T-cell (primary cell): ENCODE results near the gene KIN. TPM values are rescaled to one million over a fixed set of nuclear protein-coding genes. Genes with fewer than 3 reads are reported as not detected.
"Not testable (repeated sequence)": the region's sequence is repeated elsewhere in the genome, so short reads cannot be mapped to it uniquely, and the experiment has no call there.

Experiments
- ATAC-seq, 4 experiments: fragments of 200-7000 bp in 3 of 4; fragments of 150-1000 bp in 1 of 4; cut with Tn5 transposase; replicated peaks in 1 of 4; 1 replicate in 3 of 4; 2 replicates in 1 of 4; pipeline ENCODE4 v1.10.0; 2021; ENCODE audit warnings: moderate library complexity in 3 of 4, mild to moderate bottlenecking in 2 of 4, moderate number of reproducible peaks in 1 of 4
- CTCF ChIA-PET, 2 donors: fragments of 300-600 bp; sonication (Branson Sonifier 250); formaldehyde crosslinking; loops; one replicate each; lab custom pipeline; 2022; ENCODE audit warnings: antibody characterized with exemption in 2 of 2; lab: Charles Lee
- POLR2A ChIA-PET, 2 donors: fragments of 300-600 bp; sonication (Branson Sonifier 250); formaldehyde crosslinking; loops; one replicate each; lab custom pipeline; 2022; ENCODE audit warnings: antibody characterized with exemption in 2 of 2; lab: Charles Lee
- DNase-seq, 35 experiments: peaks; one replicate each; pipeline versions ENCODE4 v3.0.0 to v3.0.0-alpha.2; 2013 to 2023
- H3K27ac ChIP-seq: one replicate; pipeline ENCODE4 v1.5.1; 2013; ENCODE audit warnings: low read length
- H3K27me3 ChIP-seq, 2 experiments: replicated peaks in 1 of 2; 1 replicate in 1 of 2; 2 replicates in 1 of 2; pipeline versions ENCODE4 v1.6.1 to v1.7.0; 2013; ENCODE audit warnings: low read length in 1 of 2, mixed read lengths in 1 of 2; ENCODE audit not compliant: control insufficient read depth in 2 of 2, insufficient read depth in 2 of 2; ENCODE audit errors: extremely low read depth in 1 of 2
- H3K36me3 ChIP-seq, 2 donors: 1 replicate in 1 of 2; 2 replicates in 1 of 2; pipeline versions ENCODE4 v1.6.1 to v1.7.0; 2013; ENCODE audit warnings: low read length in 1 of 2; ENCODE audit not compliant: control insufficient read depth in 2 of 2, insufficient read depth in 1 of 2; ENCODE audit errors: extremely low read depth in 1 of 2
- H3K4me1 ChIP-seq, 2 experiments: 1 replicate in 1 of 2; 2 replicates in 1 of 2; pipeline versions ENCODE4 v1.6.1 to v1.7.0; 2013; ENCODE audit warnings: low read length in 2 of 2, mixed read lengths in 1 of 2; ENCODE audit not compliant: insufficient read depth in 2 of 2, control insufficient read depth in 1 of 2; ENCODE audit errors: extremely low read depth in 1 of 2
- H3K4me3 ChIP-seq, 2 donors: 1 replicate in 1 of 2; 2 replicates in 1 of 2; pipeline versions ENCODE4 v1.5.1 to v1.7.0; 2013; ENCODE audit warnings: mild to moderate bottlenecking in 2 of 2, low read length in 1 of 2, moderate library complexity in 1 of 2; ENCODE audit not compliant: control insufficient read depth in 1 of 2; ENCODE audit errors: extremely low read depth in 1 of 2
- H3K9me3 ChIP-seq: 2 replicates; pipeline ENCODE4 v1.7.0; 2013
- H3K27ac Mint-ChIP-seq, 2 donors: one replicate each; pipeline ENCODE4 v1.8.0; 2020 to 2021; ENCODE audit warnings: mild to moderate bottlenecking in 2 of 2, mixed read lengths in 2 of 2
- H3K27me3 Mint-ChIP-seq, 2 donors: one replicate each; pipeline ENCODE4 v1.8.0; 2021 to 2022; ENCODE audit warnings: mixed read lengths in 2 of 2
- H3K36me3 Mint-ChIP-seq: one replicate; pipeline ENCODE4 v1.8.0; 2021; ENCODE audit warnings: mixed read lengths
- H3K4me1 Mint-ChIP-seq, 3 donors: one replicate each; pipeline ENCODE4 v1.8.0; 2020 to 2022; ENCODE audit warnings: mixed read lengths in 3 of 3, mild to moderate bottlenecking in 1 of 3
- H3K4me3 Mint-ChIP-seq, 3 donors: one replicate each; pipeline ENCODE4 v1.8.0; 2020 to 2022; ENCODE audit warnings: mild to moderate bottlenecking in 3 of 3, mixed read lengths in 3 of 3, moderate library complexity in 3 of 3
- H3K9me3 Mint-ChIP-seq, 3 donors: one replicate each; pipeline ENCODE4 v1.8.0; 2020 to 2022; ENCODE audit warnings: mixed read lengths in 3 of 3
- WGBS: methylation state at CpG from one replicate; pipeline ENCODE4 v1.1.5; 2013; ENCODE audit warnings: missing lambda C conversion rate; ENCODE audit not compliant: insufficient coverage; 5-methylcytosine and 5-hydroxymethylcytosine counted together
- total RNA-seq, 35 experiments: library from RNA in 6 of 35; stranded (reverse) in 6 of 35; fragments of 120-200 nt in 1 of 35; gene quantifications; one replicate each; pipeline versions ENCODE4 v1.2.1 to v1.2.4 and lab custom pipeline; 2013 to 2026

KIN gene
- total RNA-seq, 5 donors from 2014 or later (not counting 1 experiment from before 2014, with no cell fraction given): 7.1 to 13.3 (median 10.0) TPM

DNA sequence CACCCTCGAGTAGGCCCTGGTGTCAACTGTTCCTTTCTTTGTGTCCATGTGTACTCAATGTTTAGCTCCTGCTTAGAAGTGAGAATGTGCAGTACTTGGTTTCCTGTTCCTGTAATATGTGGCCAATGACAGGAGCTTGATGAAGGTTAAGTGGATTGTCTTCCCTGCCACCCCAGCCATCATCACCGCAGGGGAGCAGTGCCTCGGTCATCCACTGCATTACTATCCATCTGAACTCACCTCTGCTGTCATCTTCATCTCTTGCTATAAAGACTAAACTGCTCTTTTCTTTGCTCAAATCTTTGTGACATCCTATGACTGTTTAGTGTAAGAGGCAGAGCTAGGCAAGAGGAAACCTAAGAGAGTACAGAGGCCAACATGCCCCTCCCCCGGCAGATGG, 69.1 kb downstream of the KIN start:
- DNase-seq (no peak), ATAC-seq (no peak)
- no peaks in the 10 kb centered on the region for H3K36me3 Mint-ChIP-seq
- H3K36me3 ChIP-seq: no peaks in the 10 kb centered on the region
- H3K27ac ChIP-seq: no peak overlapping the region
- CTCF ChIA-PET: no interaction called here
- H3K27me3 ChIP-seq: peaks cover 0 to 20% of the 10 kb centered on the region in 2 experiments
- H3K27ac Mint-ChIP-seq: no peak overlapping the region
- no peaks in the 10 kb centered on the region for H3K9me3 Mint-ChIP-seq
- no peak overlapping the region for H3K4me3 ChIP-seq
- H3K4me1 ChIP-seq: no peaks in the 10 kb centered on the region
- H3K4me1 Mint-ChIP-seq: no peaks in the 10 kb centered on the region
- H3K9me3 ChIP-seq: no peaks in the 10 kb centered on the region
- 95% methylated on average over 1 of the region's 4 CpGs for WGBS
- H3K27me3 Mint-ChIP-seq: peaks cover 9 to 28% of the 10 kb centered on the region in 2 donors
- H3K4me3 Mint-ChIP-seq: no peak overlapping the region
- POLR2A ChIA-PET: no interaction called here

DNA sequence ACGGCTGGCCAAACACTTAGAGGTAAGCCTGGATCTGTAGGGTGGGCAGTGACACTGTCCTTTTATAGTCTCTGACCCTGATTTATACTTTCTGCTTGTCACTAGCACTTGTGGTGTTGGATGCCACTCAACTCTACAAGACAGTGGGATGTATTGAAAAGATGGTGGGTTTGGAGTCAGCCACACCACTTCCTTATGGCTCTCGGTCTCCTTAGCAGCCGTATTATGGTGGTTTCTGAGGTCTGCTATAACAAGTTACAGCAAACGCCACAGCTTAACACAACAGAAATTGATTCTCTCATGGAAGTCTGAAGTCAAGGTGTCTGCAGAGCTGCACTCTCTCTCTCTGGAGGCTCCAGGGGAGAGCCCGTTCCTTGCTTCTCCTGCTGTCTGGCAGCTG, 70.0 kb downstream of the KIN start:
- POLR2A ChIA-PET: no interaction called here
- CTCF ChIA-PET: interaction anchor here in 1 of 2 donors (0.6 kb wide), 1 partner anchor 172 kb away, joined by 4 read pairs; no protein-coding TSS in a partner anchor

DNA sequence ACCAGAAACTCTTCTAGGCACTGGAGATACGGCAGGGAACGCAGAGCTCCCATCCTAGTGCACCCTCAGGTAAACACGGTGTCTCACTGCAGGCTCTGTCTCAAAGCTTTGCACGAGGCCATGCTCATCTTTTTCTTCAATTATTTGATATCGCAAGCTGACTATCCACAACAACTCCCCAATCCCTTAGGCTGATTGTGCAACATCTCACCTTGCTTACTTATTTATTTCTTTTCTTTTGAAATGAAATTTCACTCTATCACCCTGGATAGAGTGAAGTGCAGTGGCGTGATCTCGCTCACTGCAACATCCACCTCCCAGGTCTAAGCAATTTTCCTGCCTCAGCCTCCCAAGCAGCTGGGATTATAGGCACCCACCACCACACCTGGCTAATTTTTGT, 72.3 kb downstream of the KIN start:
- WGBS: 97% methylated on average over 5 of the region's 7 CpGs
- no peaks in the 10 kb centered on the region for H3K9me3 ChIP-seq
- H3K9me3 Mint-ChIP-seq: no peaks in the 10 kb centered on the region
- no peaks in the 10 kb centered on the region for H3K36me3 ChIP-seq
- H3K36me3 Mint-ChIP-seq: no peaks in the 10 kb centered on the region
- H3K27me3 ChIP-seq: peaks cover 0 to 9% of the 10 kb centered on the region in 2 experiments
- H3K27ac ChIP-seq: no peak overlapping the region
- H3K27me3 Mint-ChIP-seq: peaks cover 23 to 24% of the 10 kb centered on the region in 2 donors
- no peak overlapping the region for H3K27ac Mint-ChIP-seq
- ATAC-seq (no peak), DNase-seq (no peak)
- no peaks in the 10 kb centered on the region for H3K4me1 ChIP-seq
- H3K4me1 Mint-ChIP-seq: no peaks in the 10 kb centered on the region
- H3K4me3 ChIP-seq: no peak overlapping the region
- no peak overlapping the region for H3K4me3 Mint-ChIP-seq
- ChIA-PET POLR2A (no interaction called here), CTCF (no interaction called here)

More for the DNA sequence above, 70.0 kb downstream of the KIN start:
- Mint-ChIP-seq H3K4me3 (no peak overlapping the region), H3K36me3 (no peaks in the 10 kb centered on the region), H3K27me3 (peaks cover 16 to 26% of the 10 kb centered on the region in 2 donors), H3K4me1 (no peaks in the 10 kb centered on the region), H3K9me3 (no peaks in the 10 kb centered on the region), H3K27ac (no peak overlapping the region)
- Histone ChIP-seq H3K4me1 (no peaks in the 10 kb centered on the region), H3K36me3 (no peaks in the 10 kb centered on the region), H3K4me3 (no peak overlapping the region), H3K9me3 (no peaks in the 10 kb centered on the region), H3K27me3 (peaks cover 0 to 16% of the 10 kb centered on the region in 2 experiments), H3K27ac (no peak overlapping the region)
- ATAC-seq (no peak), DNase-seq (no peak)
- WGBS: 25% methylated on average over 2 of the region's 5 CpGs

DNA sequence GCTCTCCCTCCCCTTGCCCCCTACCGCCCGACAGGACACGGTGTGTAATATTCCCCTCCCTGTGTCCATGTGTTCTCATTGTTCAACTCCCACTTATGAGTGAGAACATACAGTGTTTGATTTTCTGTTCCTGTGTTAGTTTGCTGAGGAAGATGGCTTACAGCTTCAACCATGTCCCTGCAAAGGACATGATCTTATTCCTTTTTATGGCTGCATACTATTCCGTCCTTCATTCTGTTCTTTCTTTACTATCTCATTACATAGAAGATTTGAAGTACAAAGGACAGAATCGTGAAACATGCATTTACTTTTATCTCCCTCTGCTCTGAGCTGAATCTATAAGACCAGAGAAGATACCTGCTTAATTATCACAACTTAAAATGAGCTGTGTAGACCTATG, 76.7 kb downstream of the KIN start:
- H3K4me3 ChIP-seq, H3K36me3 ChIP-seq, H3K27me3 ChIP-seq, ATAC-seq, H3K4me3 Mint-ChIP-seq, H3K27ac Mint-ChIP-seq, H3K9me3 Mint-ChIP-seq, POLR2A ChIA-PET, H3K36me3 Mint-ChIP-seq, H3K4me1 Mint-ChIP-seq, DNase-seq, H3K4me1 ChIP-seq, H3K9me3 ChIP-seq, CTCF ChIA-PET, H3K27ac ChIP-seq: not testable (repeated sequence)
- WGBS: no CpG with 5 or more reads among the region's 5 CpGs
- peaks cover 16 to 29% of the 10 kb centered on the region in 2 donors for H3K27me3 Mint-ChIP-seq

DNA sequence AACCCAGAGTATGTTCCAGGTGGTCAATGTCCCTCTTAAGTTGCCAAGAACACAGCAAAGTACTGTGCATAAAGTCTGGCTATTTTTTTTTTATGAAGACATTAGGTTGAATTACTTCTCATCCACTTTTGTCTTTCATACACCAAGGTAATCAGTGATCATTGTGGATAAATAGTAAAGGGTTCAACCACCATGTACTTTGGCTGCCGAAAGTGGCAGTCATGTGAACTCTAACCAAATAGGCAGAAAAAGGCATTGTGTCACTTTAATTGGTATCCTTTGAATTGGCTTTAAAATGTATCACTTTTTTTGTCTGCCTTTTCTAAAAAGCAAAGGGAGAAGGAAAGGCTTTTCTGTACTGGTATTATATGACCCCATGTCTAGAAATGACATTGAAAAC, 77.3 kb downstream of the KIN start:
- H3K27me3 ChIP-seq: peaks cover 0 to 6% of the 10 kb centered on the region in 2 experiments
- no peak overlapping the region for H3K27ac ChIP-seq
- H3K4me1 ChIP-seq: no peaks in the 10 kb centered on the region
- H3K9me3 ChIP-seq: no peaks in the 10 kb centered on the region
- ChIA-PET CTCF (no interaction called here), POLR2A (no interaction called here)
- no peak overlapping the region for H3K27ac Mint-ChIP-seq
- H3K4me3 ChIP-seq: no peak overlapping the region
- no peak for ATAC-seq
- peaks cover 17 to 28% of the 10 kb centered on the region in 2 donors for H3K27me3 Mint-ChIP-seq
- no peaks in the 10 kb centered on the region for H3K36me3 ChIP-seq
- no peak for DNase-seq
- no peak overlapping the region for H3K4me3 Mint-ChIP-seq
- H3K4me1 Mint-ChIP-seq: no peaks in the 10 kb centered on the region
- H3K9me3 Mint-ChIP-seq: no peaks in the 10 kb centered on the region
- no peaks in the 10 kb centered on the region for H3K36me3 Mint-ChIP-seq
- WGBS: no CpG with 5 or more reads among the region's 1 CpG

DNA sequence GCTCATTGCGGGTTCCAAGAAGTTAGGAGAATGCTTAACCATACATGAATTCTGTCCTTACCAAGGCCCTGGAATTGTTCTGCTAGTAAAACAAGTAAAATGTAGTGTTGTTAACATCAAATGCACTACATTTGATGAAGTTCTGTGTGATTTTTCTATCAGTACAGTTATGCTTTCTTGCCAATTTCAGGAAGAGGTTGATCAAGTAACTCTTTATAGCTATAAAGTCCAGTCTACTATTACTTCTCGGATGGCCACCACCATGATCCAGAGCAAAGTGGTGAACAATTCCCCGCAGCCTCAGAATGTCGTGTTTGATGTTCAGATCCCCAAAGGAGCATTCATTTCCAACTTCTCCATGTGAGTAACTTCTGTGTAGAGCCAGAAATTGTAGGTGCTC, 79.0 kb downstream of the KIN start:
- H3K4me3 Mint-ChIP-seq: no peak overlapping the region
- no CpG with 5 or more reads among the region's 4 CpGs for WGBS
- no peaks in the 10 kb centered on the region for H3K9me3 Mint-ChIP-seq
- H3K27me3 Mint-ChIP-seq: peaks cover 18 to 22% of the 10 kb centered on the region in 2 donors
- Histone ChIP-seq H3K4me1 (no peaks in the 10 kb centered on the region), H3K27me3 (peaks cover 0 to 9% of the 10 kb centered on the region in 2 experiments), H3K4me3 (no peak overlapping the region), H3K27ac (no peak overlapping the region), H3K36me3 (no peaks in the 10 kb centered on the region), H3K9me3 (no peaks in the 10 kb centered on the region)
- H3K4me1 Mint-ChIP-seq: no peaks in the 10 kb centered on the region
- H3K36me3 Mint-ChIP-seq: no peaks in the 10 kb centered on the region
- no peak for ATAC-seq
- ChIA-PET POLR2A (no interaction called here), CTCF (no interaction called here)
- no peak for DNase-seq
- H3K27ac Mint-ChIP-seq: no peak overlapping the region
